GM21381 (cell line): Measurements from ENCODE around the gene CFAP20DC.

Experiments used
- ATAC-seq: cut with Tn5 transposase; IDR thresholded peaks from one replicate; pipeline ENCODE4 v1.9.1; 2021; ENCODE audit warnings: mild to moderate bottlenecking, moderate library complexity; ENCODE audit not compliant: unreplicated experiment

CFAP20DC gene

DNA sequence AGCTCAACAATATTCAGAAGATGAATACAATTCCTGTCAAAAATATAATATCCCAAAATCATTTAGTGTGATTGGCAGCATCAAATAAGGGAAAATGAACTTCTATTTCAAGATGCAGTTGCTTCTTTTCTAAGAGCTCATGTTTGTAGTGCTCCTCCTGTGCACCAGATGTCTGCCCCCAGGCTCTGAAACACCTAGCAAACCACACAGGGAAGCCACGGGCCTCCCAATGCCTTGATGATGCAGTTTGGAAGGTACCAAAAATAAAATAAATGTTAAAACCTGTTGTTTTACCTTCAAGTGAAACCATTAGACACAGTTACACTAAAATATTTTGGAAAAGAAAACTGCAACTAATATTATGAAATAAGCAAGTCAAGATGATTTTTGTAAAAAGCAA is 22.2 kb downstream of the CFAP20DC start:
- ATAC-seq: no peak

GRCh38 chr3:59023612-59024011 is 26.2 kb downstream of the CFAP20DC start:
- ATAC-seq: no peak

DNA sequence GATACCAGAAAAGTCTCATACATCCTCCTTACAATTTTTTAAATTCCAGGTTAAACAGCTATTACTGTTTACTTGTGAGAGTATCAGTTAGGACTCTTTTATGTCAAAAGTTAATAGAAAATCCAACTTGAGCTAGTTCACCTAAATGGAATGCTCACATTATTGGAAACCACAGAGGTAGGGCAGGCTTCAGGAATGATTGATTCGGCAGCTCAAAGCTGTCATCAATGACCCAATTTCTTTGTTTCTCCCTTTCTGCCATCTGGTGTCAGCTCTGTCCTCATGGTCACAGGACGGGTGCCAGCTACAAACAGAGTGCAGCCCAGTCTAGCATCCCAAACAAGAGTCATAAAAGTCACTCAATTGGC is 32.2 kb downstream of the CFAP20DC start:
- no peak for ATAC-seq

DNA sequence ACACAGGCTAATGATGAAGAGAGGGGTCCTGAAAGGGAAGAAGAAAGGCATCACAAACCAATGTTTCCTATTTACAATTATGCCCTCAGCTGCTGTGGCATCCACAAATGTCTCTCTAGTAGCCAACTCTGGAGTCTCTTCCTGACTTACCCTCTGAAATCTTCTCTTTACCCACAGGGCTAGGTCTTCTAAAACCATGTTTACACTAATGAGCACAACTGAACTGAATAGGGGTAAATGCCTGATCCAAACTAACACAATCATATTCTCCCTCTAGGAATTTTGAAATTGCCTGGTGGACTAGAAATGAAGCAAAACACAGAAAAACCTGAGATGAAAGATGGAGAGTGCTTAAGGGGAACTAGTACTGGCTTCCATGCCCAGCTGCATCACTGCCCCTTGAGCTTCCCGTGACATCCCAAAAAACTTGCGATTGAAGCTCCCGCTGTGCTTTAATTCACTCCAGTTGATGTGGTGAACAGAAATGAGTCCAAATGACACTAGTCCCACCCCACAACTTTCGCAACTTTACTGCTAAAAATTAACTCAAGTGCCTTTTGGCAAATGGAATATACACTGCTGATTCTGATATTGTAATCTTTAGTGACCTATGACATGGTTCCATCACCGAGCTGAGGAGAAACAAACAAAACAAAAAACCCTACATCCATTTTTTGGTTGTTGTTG is 32.8 kb downstream of the CFAP20DC start:
- ATAC-seq: no peak

GRCh38 chr3:59013611-59014010 is 36.2 kb downstream of the CFAP20DC start:
- ATAC-seq: no peak

- ATAC-seq: no peak
These were observed 42.9 kb downstream of the CFAP20DC start for GRCh38 chr3:59006634-59007517.

- ATAC-seq: no peak
These were observed 48.1 kb downstream of the CFAP20DC start for GRCh38 chr3:59001675-59002074.

DNA sequence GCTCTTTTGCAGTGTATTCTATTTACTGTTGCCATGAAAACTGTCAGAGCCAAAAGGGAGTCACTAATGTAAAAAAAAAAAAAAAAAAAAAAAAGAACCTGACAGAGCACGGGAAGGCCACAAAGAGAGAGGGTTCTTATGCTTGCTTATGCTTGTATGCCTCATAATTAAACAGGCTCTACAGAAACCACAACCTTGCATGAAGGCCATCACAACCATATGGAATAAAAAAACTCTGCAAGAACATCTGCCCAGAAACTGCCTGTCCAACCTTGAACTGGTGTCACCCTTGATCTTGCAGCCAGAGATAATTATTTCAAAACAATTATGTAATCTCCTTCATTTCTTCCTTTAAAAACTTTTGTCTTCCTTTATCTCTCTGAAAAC is 50.1 kb downstream of the CFAP20DC start:
- no peak for ATAC-seq

DNA sequence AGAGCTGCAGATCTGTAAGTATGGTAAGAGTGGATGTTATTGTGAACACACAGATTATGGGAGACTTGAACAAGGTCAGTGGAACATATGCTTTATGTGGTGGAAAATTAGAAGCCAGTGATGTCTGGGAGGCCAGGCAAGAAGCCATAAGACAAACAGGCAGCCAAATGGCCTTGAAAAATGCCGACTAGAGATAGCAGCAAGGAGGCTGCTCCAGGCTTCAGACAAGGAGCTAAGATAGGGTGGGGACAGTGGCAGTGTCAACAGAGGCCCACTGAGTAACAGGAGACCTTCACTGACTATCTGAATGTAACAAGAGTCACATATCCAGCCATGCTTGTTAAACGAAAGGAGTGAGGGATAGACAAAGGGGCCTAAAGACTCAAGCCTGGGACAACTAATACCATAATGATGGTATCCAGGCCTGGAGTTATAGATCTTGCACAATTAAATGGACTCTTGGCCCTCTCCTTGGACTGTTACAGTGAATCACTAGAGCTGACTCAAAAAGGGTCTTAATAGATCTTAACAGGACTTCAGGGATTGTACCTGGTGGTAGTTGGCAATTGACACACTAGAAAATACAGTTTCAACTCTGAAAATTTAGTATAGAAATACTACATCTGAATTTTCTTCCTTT is 50.6 kb downstream of the CFAP20DC start:
- no peak for ATAC-seq

DNA sequence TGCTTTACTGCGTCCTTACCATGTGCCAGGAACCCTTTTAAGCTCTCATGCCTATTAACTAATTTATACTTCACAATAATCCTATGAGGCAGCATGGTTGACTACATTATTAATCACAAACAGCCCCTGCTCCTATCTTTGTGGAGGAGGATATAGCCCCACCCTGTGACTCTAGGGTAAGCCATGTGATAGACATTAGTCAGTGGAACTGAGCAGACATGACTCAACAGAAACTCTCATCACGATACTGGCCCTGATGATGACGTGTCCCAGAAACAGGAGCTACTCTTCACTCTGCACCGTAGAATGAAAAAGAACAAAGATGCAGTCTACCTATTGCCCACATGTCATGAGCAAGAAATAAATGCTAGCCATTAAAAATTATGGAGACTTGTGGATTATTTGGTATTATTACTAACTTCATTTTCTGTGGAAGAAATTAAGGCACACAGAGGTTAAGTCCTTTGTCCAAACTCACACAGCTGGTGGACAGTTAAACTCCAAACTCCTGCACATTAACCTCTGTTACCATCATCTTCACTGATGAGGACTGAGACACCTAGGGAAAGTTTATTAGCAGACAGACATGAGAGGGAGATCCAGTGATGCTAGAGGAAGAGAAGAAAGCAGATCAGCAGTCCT is 51.2 kb downstream of the CFAP20DC start:
- ATAC-seq: no peak

DNA sequence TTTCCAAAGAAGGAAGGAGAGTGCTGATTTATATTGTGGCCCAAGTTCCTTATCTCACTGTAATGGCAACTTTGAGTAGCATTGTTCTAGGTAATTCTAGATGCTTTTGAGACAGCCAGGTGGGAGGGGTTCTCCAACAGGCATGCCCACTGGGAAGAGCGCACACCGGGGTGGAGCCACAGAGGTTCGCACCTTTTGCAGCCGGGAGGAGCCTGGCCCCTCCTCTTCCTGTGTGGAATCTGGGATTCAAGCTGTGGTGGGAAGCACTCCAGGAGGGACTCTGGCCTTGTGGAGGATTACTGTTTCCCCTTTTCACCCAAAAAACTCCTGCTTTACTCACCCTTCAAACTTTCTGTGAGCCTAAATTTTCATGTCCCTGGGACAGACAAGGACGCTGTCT is 53.1 kb downstream of the CFAP20DC start:
- no peak for ATAC-seq

- ATAC-seq: no peak
These were observed 55.0 kb downstream of the CFAP20DC start for GRCh38 chr3:58994746-58995330.

DNA sequence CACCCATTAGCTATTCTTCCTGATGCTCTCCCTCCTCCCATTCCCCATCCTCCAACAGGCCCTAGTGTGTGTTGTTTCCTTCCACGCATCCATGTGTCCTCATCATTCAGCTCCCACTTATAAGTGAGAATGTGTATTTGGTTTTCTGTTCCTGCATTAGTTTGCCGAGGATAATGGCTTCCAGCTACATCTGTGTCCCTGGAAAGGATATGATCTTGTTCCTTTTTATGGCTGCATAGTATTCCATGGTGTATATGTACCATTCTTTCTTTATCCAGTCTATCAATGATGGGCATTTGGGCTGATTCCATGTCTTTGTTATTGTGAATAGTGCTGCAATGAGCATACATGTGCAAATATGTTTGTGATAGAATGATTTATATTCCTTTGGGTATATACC is 56.3 kb downstream of the CFAP20DC start:
- ATAC-seq: no peak

DNA sequence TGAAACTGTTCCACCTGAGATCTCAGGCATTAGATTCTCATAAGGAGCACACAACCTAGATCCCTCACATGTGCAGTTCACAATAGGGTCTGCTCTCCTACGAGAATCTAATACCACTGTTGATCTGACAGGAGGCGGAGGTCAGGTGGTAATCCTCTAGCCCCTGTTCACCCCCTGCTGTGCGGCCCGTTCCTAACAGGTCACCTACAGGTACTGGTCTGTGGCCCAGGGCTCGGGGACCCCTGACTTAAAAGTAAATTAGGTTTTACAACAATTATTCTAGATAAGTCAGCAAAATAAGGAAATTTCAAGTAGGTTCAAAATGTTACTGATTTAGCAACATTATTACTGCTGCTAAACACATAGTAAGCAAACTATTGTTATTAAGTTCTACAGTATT is 58.2 kb downstream of the CFAP20DC start:
- ATAC-seq: no peak

GRCh38 chr3:58991026-58991425 is 58.8 kb downstream of the CFAP20DC start:
- no peak for ATAC-seq

- no peak for ATAC-seq
These were observed 59.9 kb downstream of the CFAP20DC start for GRCh38 chr3:58989955-58990354.

DNA sequence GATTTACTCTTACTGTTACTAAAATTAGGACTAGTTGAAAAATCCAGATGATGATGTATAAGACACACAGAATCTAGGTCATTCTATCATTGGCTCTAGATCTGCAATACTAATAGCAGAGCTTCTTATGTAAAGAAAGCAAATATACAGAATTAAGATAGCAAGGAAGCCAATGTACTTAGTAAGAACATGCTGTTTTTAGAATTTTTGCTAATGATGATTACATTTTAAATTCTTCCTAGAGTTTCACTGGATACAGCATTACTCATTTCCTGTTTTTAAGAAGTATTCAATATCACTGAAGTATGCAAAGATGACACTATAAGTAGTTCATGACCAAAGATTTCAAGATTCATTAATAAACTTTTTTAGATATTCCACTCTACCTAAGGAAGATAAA is 60.7 kb downstream of the CFAP20DC start:
- ATAC-seq: no peak

DNA sequence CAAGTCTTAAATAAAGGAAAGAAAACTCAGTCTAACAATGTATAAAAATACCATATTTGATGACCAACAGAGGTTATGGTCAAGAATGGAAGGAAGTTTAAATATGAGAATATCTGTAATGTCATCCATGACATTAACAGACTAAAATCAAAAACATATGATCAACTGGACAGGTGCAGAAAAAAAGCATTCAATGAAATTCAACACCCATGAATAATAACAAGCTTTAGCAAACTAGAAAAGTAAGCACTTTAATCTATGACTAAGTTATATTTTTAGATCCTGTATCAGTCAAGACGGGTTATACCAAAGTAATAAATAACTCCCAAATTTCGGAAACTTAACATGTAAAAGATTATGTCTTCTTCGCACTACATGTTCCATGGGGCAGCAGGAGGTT is 61.8 kb downstream of the CFAP20DC start:
- no peak for ATAC-seq

GRCh38 chr3:58986654-58987053 is 63.2 kb downstream of the CFAP20DC start:
- no peak for ATAC-seq

GRCh38 chr3:58979840-58980239 is 70.0 kb downstream of the CFAP20DC start:
- ATAC-seq: no peak

DNA sequence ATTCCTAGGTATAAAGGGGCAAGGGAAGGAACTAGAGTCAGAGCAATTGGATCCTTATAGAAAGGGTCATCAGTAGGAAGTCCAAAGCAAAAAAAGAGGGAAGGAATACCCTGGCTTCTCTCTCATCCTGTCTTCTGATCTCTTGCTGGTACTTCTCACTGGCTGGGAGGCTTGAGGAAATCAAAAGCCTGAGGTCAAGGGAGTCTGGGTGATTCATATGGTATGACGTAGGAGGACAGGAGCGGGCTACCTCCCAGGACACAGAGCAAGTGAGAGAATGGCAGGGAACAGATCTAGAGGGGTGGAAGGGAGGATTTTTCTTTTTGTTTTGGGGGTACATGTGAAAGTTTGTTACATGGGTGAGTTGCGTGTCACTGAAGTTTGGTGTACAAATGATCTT is 76.0 kb downstream of the CFAP20DC start:
- ATAC-seq: no peak
